Peyer's patch (tissue), 4 donors: Measurements from ENCODE around the gene ADRM1.

Experiments
- CTCF ChIP-seq, 6 experiments: fragments of 450-650 bp in 4 of 6; fragments of 200-600 bp in 2 of 6; sonication (generic) in 1 of 6; IDR thresholded peaks; one replicate each; pipeline ENCODE4 v1.5.1; 2017 to 2019; ENCODE audit warnings: antibody characterized with exemption in 6 of 6, mild to moderate bottlenecking in 3 of 6, moderate library complexity in 1 of 6
- POLR2A ChIP-seq, 2 donors: fragments of 450-650 bp; IDR thresholded peaks; one replicate each; pipeline ENCODE4 v1.5.1; 2017; ENCODE audit warnings: antibody characterized with exemption in 2 of 2, mild to moderate bottlenecking in 2 of 2, moderate library complexity in 2 of 2

GRCh38 chr20:62266851-62267250 is 35.9 kb upstream of the ADRM1 start:
- TF ChIP-seq CTCF (IDR thresholded peaks at IDR 0.05) (no peak), POLR2A (IDR thresholded peaks at IDR 0.05) (no peak)
